K562 (cell line): ENCODE measurements around the gene SYNJ2. TPM values are rescaled to one million over a fixed set of nuclear protein-coding genes. Genes with fewer than 3 reads are reported as not detected.

Experiments used
- ADNP ChIP-seq: fragments of 200-800 bp; sonication (Bioruptor generic); IDR thresholded peaks from 2 replicates; pipeline ENCODE4 v1.6.1; 2016; ENCODE audit warnings: missing genetic modification characterization, missing compliant biosample characterization
- BCOR ChIP-seq: fragments of 450-650 bp; IDR thresholded peaks from 2 replicates; pipeline ENCODE4 v1.6.1; 2016
- CHD1 ChIP-seq: fragments of 200-600 bp; sonication (generic); IDR thresholded peaks from one replicate; pipeline ENCODE4 v1.6.1; 2012; ENCODE audit warnings: mild to moderate bottlenecking, moderate library complexity, low read length, inconsistent platforms
- CHD4 ChIP-seq: fragments of 200-600 bp; sonication (generic); IDR thresholded peaks from 3 replicates; pipeline ENCODE4 v1.6.1; 2012; ENCODE audit warnings: low read depth, mild to moderate bottlenecking, mixed read lengths, low read length, inconsistent platforms; ENCODE audit not compliant: insufficient read depth, insufficient replicate concordance, poor library complexity, severe bottlenecking
- MAFF ChIP-seq: IDR thresholded peaks from 2 replicates; pipeline ENCODE4 v1.6.1; 2012; ENCODE audit warnings: low read length, improper control_type of control experiment
- MXI1 ChIP-seq: IDR thresholded peaks from 2 replicates; pipeline ENCODE4 v1.6.1; 2011; ENCODE audit warnings: low read depth, mild to moderate bottlenecking, improper control_type of control experiment, low read length
- POLR2A ChIP-seq: fragments of 450-650 bp; conservative IDR thresholded peaks from 2 replicates; pipeline ENCODE4 v1.6.1; 2016
- PPARD ChIP-seq: fragments of 250-450 bp; sonication (Bioruptor Pico); IDR thresholded peaks from 2 replicates; pipeline ENCODE4 v1.8.0; 2022; ENCODE audit warnings: inconsistent platforms, mild to moderate bottlenecking, moderate library complexity
- RAD21 ChIP-seq, 2 experiments: fragments of 250-450 bp in 1 of 2; fragments of 450-650 bp in 1 of 2; sonication (Bioruptor Pico) in 1 of 2; formaldehyde crosslinking in 1 of 2; IDR thresholded peaks in 1 of 2; conservative IDR thresholded peaks in 1 of 2; 2 replicates each; pipeline versions ENCODE4 v1.4.0 to v1.8.0; 2020 to 2022; ENCODE audit warnings: mild to moderate bottlenecking in 2 of 2, moderate library complexity in 1 of 2
- RBM14 ChIP-seq: fragments of 200-400 bp; formaldehyde crosslinking; IDR thresholded peaks from 2 replicates; pipeline ENCODE4 v1.6.1; 2018; ENCODE audit warnings: low read depth, mild to moderate bottlenecking, low read length, moderate library complexity, borderline replicate concordance; ENCODE audit not compliant: insufficient read depth
- TARDBP ChIP-seq: fragments of 450-650 bp; IDR thresholded peaks from 2 replicates; pipeline ENCODE4 v1.6.1; 2016
- ZNF318 ChIP-seq, 2 experiments: fragments of 450-650 bp; IDR thresholded peaks; 2 replicates each; pipeline ENCODE4 v1.6.1; 2016; ENCODE audit warnings: mild to moderate bottlenecking in 2 of 2, borderline replicate concordance in 1 of 2, low read depth in 1 of 2, moderate library complexity in 1 of 2
- ZNF79 ChIP-seq: fragments of 250-450 bp; sonication (Bioruptor Pico); IDR thresholded peaks from 2 replicates; pipeline ENCODE4 v1.4.0; 2020; ENCODE audit warnings: low read depth, mild to moderate bottlenecking, moderate library complexity
- polyA plus RNA-seq, 8 experiments: library from polyadenylated mRNA; depleted of rRNA in 4 of 8; stranded (reverse) in 5 of 8; unstranded in 3 of 8; fragments of >200 nt; fragmentation: Nextera tagmentation in 2 of 8; fragmentation: Illumina TruSeq in 1 of 8; extraction: Ambion mirVana in 2 of 8; extraction: Trizol in 1 of 8; gene quantifications; 2 replicates each; pipeline versions ENCODE4 v1.2.1 to v1.2.3, GENCODE V29; 2011 to 2014; ENCODE audit warnings: inconsistent platforms in 1 of 8, missing spikeins in 1 of 8
- total RNA-seq, 7 experiments: library from RNA; depleted of rRNA in 6 of 7; stranded (reverse); fragments of >200 nt in 6 of 7; fragmentation: Illumina TruSeq in 2 of 7; extraction: Trizol in 2 of 7; gene quantifications; 2 replicates each; pipeline versions ENCODE4 v1.2.1 to v1.2.3, GENCODE V29; 2011 to 2021; ENCODE audit warnings: low replicate concordance in 1 of 7
- TF ChIP-seq, protein P1 (sequence below): fragments of 450-650 bp; IDR thresholded peaks from 2 replicates; pipeline ENCODE4 v1.6.1; 2018; ENCODE audit warnings: mild to moderate bottlenecking, low read depth; ENCODE audit not compliant: partially characterized antibody
- TF ChIP-seq, protein P2 (sequence below), 2 experiments: IDR thresholded peaks in 1 of 2; conservative IDR thresholded peaks in 1 of 2; 2 replicates each; pipeline ENCODE4 v1.6.1; 2016; ENCODE audit warnings: low read depth in 2 of 2, mild to moderate bottlenecking in 1 of 2, missing compliant biosample characterization in 1 of 2, missing genetic modification characterization in 1 of 2, moderate library complexity in 1 of 2

Gene SYNJ2
- total and polyA plus RNA-seq, 9 of the 15 experiments (the other 6 are each of a cell fraction or from before 2014, with no cell fraction given), result 3.0 to 27.7 (median 17.8) TPM

- TF ChIP-seq BCOR (peak; percentile 82; the same call in 1 of the 2 replicates), CHD1 (no peak), RAD21 (CRISPR knock-in tag; conservative IDR thresholded peaks at IDR 0.05 in 1 of 2, IDR thresholded peaks at IDR 0.05 in 1 of 2) (no peak), ADNP (tag) (peak; percentile 27; the same call in 1 of the 2 replicates), PPARD (CRISPR knock-in tag) (no peak), POLR2A (no peak), MAFF (no peak), MXI1 (no peak), CHD4 (no peak), RBM14 (no peak), ZNF79 (no peak), TARDBP (no peak), ZNF318 (IDR thresholded peaks at IDR 0.05; ENCODE audit: borderline replicate concordance in 1 of 2, low read depth in 1 of 2) (no peak)
- TF ChIP-seq, protein P1, sequence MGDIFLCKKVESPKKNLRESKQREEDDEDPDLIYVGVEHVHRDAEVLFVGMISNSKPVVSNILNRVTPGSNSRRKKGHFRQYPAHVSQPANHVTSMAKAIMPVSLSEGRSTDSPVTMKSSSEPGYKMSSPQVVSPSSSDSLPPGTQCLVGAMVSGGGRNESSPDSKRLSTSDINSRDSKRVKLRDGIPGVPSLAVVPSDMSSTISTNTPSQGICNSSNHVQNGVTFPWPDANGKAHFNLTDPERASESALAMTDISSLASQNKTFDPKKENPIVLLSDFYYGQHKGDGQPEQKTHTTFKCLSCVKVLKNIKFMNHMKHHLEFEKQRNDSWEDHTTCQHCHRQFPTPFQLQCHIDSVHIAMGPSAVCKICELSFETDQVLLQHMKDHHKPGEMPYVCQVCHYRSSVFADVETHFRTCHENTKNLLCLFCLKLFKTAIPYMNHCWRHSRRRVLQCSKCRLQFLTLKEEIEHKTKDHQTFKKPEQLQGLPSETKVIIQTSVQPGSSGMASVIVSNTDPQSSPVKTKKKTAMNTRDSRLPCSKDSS, result no peak
- TF ChIP-seq, protein P2, sequence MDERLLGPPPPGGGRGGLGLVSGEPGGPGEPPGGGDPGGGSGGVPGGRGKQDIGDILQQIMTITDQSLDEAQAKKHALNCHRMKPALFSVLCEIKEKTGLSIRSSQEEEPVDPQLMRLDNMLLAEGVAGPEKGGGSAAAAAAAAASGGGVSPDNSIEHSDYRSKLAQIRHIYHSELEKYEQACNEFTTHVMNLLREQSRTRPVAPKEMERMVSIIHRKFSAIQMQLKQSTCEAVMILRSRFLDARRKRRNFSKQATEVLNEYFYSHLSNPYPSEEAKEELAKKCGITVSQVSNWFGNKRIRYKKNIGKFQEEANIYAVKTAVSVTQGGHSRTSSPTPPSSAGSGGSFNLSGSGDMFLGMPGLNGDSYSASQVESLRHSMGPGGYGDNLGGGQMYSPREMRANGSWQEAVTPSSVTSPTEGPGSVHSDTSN (CRISPR knock-in tag; IDR thresholded peaks at IDR 0.05; ENCODE audit: low read depth), result no peak
- TF ChIP-seq, protein P2 (tag; conservative IDR thresholded peaks at IDR 0.05; ENCODE audit: low read depth), result no peak
Measured at GRCh38 chr6:157965387-157965786, 16.3 kb upstream of the SYNJ2 start (continued).
